HG03565 (cell line): Measurements from ENCODE around the gene UBE2M.

Experiments
- ATAC-seq: cut with Tn5 transposase; IDR thresholded peaks from one replicate; pipeline ENCODE4 v1.9.1; 2021; ENCODE audit warnings: mild to moderate bottlenecking, moderate library complexity; ENCODE audit not compliant: unreplicated experiment

Gene UBE2M

DNA sequence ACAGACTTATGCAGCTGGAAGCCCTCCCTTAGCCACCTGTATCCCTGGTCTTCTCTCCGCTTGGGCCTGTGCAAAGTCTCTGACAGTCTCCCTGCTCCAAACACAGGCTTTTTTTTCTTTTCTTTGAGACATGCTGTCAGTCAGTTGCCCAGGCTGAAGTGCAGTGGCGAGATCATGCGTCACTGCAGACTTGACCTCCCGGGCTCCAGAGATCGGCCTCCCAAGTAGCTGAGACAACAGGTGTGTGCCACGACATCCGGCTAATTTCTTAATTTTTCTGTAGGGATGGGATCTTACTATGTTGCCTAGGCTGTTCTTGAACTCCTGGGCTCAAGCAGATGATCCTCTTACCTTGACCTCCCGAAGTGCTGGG, 13.2 kb upstream of the UBE2M start:
- no peak for ATAC-seq

GRCh38 chr19:58570770-58571574, 12.6 kb upstream of the UBE2M start:
- no peak for ATAC-seq

- ATAC-seq = no peak
These were observed 11.7 kb upstream of the UBE2M start for GRCh38 chr19:58569943-58570670.

DNA sequence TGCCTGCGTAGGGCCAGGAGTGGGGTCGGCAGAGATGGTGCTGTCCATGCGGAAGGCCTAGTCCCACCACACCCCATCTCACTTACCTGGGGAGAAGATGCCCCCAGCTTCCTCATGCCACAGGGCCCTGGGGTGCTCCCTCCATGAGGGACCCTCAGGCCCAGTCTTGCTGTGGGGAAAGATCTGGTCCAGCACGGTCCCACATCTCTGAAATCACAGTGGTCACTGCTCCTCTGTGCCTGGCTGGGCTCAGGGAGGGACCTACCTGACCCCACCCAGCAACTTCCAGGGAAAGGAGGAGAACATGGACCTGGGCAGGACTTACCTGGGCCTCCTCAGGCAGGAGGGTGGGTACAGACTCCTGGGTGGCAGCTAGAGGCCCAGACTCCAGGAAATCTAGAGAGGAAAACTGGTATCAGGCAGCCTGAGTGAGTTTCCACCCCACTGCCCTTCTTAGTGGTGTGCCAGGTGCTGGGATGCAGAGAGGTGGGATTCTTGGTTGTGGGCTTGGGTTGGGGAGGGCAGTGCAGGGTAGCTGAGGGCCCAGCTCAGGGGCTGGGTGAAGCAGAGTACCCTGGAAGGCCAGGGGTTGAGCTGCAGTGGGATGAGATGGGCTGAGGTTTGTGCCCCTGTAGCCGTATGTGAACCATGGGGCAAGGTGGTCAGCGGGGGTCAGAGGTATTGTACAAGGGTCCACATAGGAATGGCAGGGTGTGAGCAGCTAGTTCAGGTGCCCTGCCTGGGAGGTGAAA, 11.0 kb upstream of the UBE2M start:
- ATAC-seq = no peak

DNA sequence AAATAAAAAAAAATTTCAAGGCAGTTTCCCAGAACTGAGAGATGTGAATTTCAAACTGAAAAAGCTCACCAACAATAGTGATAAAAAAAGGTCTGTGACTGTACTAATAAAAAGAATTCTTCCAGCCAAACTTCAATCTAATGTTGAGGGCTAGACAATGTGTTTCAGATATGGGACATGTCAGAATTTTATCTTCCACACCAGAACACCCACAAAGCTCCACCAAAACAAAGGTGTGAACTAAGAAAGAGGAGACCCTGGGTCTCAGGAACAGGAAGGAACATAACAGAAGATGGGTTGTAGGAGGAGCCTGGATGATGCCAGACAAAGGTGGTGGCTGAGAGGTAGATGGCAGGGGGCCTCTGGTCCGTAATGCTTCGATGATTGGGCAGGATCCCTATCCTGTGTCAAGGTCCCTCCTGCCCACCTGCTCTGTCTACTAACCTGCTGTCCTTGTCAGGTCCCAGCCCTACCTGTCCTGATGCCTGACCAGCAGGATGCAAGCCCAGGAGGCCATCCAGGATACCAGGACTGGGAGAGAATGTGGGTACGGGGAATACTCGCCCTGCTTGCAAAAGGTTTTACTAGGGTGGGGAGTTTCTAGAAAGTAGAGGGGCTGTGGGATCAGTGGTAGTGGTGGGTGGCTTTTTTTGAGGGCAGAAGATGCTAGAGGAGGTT, 10.2 kb upstream of the UBE2M start:
- no peak for ATAC-seq

DNA sequence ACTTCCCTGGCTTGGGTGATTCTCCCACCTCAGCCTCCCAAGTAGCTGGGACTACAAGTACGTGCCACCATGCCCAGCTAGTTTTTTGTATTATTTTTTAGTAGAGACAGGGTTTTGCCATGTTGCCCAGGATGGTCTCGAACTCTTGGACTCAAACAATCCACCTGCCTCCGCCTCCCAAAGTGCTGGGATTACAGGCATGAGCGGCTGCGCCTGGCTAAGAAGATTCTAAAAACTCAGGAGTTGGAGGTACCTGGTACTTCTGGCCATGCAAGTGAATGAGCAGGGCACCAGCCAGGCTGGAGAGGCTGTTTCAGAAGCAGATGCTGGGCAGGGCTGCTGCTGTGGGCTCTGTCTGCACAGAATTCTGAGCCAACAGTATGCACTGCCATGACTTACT, 8.6 kb upstream of the UBE2M start:
- no peak for ATAC-seq

DNA sequence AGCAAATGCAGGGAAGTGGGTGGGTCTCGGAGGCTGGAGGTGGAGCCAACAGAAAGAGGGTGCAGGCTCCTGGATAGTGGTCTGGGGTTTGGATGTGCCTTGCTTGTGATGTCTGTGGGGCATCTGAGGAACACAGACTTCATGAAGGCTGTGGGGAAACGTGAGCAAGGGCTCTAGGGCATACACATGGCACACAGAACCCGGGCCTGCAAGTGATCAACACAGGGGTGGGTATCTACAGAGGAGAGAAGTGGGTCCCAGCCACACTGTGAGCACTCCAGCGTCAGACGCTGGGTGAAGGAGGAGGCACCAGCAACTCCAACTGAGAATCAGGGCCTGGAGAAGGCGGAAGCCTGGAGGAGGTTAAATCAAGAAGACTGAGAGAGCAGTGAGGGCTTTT, 5.4 kb upstream of the UBE2M start:
- no peak for ATAC-seq

- ATAC-seq = no peak
These were observed 4.7 kb upstream of the UBE2M start for GRCh38 chr19:58563034-58563573.

GRCh38 chr19:58562122-58563033, 4.0 kb upstream of the UBE2M start:
- no peak for ATAC-seq

- no peak for ATAC-seq
These were observed 3.1 kb upstream of the UBE2M start for GRCh38 chr19:58561373-58562121.

GRCh38 chr19:58560921-58561320, 2.5 kb upstream of the UBE2M start:
- no peak for ATAC-seq

GRCh38 chr19:58560007-58560887, 1.8 kb upstream of the UBE2M start:
- ATAC-seq = no peak

GRCh38 chr19:58559275-58560006, 1.0 kb upstream of the UBE2M start:
- ATAC-seq = no peak

GRCh38 chr19:58558623-58559274, 338 bp upstream of the UBE2M start:
- peak; percentile 42 for ATAC-seq

DNA sequence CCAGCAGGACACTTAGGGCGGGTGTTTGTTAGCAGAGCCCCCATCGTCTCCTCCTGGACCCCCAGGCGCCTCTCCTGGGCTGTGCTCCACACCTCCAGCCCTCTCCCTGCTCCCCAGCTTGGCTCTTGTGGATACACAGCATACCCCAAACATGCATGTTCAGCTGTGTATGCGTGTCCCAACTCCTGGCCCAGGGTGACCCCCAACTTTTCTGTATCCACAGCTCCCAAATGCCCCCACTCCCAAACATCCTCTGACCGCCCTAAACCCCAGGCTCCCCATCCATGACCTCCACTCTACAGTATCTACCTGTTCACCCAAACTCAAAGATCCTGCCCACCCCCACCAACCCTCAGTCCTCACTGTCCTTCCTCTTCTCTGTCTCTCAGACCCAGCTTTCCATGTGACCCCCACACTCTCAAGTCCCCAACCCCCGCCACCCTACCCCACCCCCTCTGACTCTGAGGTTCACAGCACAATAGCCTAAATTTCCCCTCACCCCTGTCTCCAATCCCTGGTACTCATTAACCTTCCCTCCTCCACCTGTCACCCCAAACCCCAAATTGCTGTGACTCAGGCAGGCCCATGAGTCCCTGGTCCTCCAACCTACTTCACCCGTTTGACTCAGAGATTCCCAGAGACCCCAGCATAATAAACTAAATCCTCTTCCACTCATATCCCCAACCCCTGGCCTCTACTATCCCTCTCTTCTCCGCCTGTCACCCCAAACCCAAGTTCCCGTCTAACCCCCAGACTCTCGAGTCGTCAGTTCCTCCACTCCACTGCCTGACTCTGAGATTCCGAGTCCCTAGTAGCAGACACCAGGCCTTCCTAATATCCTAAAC, 968 bp downstream of the UBE2M start:
- ATAC-seq = no peak

DNA sequence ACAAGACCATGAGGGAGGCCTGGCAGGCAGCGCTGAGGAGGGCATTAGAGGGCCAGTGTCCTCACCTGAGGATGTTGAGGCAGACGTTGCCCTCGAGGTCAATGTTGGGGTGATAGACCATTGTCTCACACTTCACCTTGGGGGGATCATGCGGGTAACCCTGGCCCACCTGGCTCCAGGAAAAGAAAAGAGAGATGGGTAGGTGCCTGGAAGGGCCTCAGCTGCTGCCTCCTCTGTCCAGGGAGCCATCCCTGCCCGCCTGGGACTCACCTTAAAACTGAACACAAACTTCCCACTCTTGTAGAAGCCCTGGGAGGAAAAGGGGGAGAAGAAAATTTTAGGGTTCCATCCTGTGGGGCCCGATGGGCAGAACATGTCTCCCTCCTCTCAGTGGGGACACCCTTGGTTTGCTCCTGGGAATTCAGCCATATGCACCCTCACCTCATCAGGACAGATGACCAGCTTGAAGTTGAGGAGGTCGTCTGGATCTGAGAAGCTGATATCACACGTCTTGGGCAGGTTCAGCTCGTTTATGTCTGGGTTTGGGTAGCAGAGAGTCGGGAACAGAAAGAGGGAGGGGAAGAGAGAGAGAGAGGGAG, 1.7 kb downstream of the UBE2M start:
- ATAC-seq = no peak
